PC-3 (cell line): ENCODE data around the gene CACNA1D. TPM values are rescaled to one million over a fixed set of nuclear protein-coding genes. Genes with fewer than 3 reads are reported as not detected.
A peak's percentile ranks its signal among the peaks of the same experiment; 100 is the strongest.

Experiments used
- ATAC-seq: fragments of 200-7000 bp; cut with Tn5 transposase; 2 replicates; pipeline ENCODE4 v1.9.1; 2020; ENCODE audit warnings: mild to moderate bottlenecking, moderate library complexity
- BruUV-seq: library from RNA; stranded (reverse); fragments of 400-500 nt; replicated peaks from 2 replicates; lab custom pipeline; 2021; lab: Mats Ljungman, UMichigan
- CTCF ChIA-PET: fragments of 300-600 bp; sonication (Branson Sonifier 250); formaldehyde crosslinking; loops from one replicate; lab custom pipeline; 2022; ENCODE audit warnings: antibody characterized with exemption; lab: Charles Lee
- POLR2A ChIA-PET: fragments of 300-600 bp; sonication (Branson Sonifier 250); formaldehyde crosslinking; loops from one replicate; lab custom pipeline; 2022; ENCODE audit warnings: antibody characterized with exemption; ENCODE audit not compliant: unreplicated experiment; lab: Charles Lee
- DNase-seq: peaks from one replicate; pipeline ENCODE4 v3.0.0-alpha.2; 2015
- H2AFZ ChIP-seq: fragments of 300-600 bp; sonication (generic); 2 replicates; pipeline ENCODE4 v1.6.0; 2016; ENCODE audit warnings: antibody characterized with exemption, low read length
- H3F3A ChIP-seq: fragments of 300-600 bp; sonication (generic); one replicate; pipeline ENCODE4 v1.6.0; 2017; ENCODE audit warnings: antibody characterized with exemption, low read length, control low read depth, mild to moderate bottlenecking; ENCODE audit not compliant: unreplicated experiment
- H3K27ac ChIP-seq: fragments of 300-600 bp; sonication (generic); 2 replicates; pipeline ENCODE4 v1.5.1; 2016; ENCODE audit warnings: mild to moderate bottlenecking, low read length
- H3K27me3 ChIP-seq: fragments of 300-600 bp; sonication (generic); 2 replicates; pipeline ENCODE4 v1.6.1; 2016; ENCODE audit warnings: low read length, mixed read lengths
- H3K36me3 ChIP-seq: fragments of 300-600 bp; sonication (generic); 2 replicates; pipeline ENCODE4 v1.6.1; 2016; ENCODE audit warnings: low read depth, mixed run types, low read length, mixed read lengths
- H3K4me1 ChIP-seq: fragments of 300-600 bp; sonication (generic); 2 replicates; pipeline ENCODE4 v1.5.1; 2016; ENCODE audit warnings: low read length; ENCODE audit not compliant: insufficient read depth
- H3K4me2 ChIP-seq: fragments of 300-600 bp; sonication (generic); 2 replicates; pipeline ENCODE4 v1.6.0; 2016; ENCODE audit warnings: low read length
- H3K4me3 ChIP-seq: fragments of 300-600 bp; sonication (generic); 2 replicates; pipeline ENCODE4 v1.5.1; 2016; ENCODE audit warnings: mild to moderate bottlenecking, low read length, mixed read lengths
- H3K79me2 ChIP-seq: fragments of 300-600 bp; sonication (generic); 2 replicates; pipeline ENCODE4 v1.6.1; 2017; ENCODE audit warnings: low read length, mixed read lengths
- H3K9ac ChIP-seq: fragments of 300-600 bp; sonication (generic); 2 replicates; pipeline ENCODE4 v1.6.0; 2016; ENCODE audit warnings: mild to moderate bottlenecking, low read length
- H3K9me2 ChIP-seq: fragments of 300-600 bp; sonication (generic); replicated peaks from 2 replicates; pipeline ENCODE4 v1.6.1; 2016; ENCODE audit warnings: mixed run types, low read length, mixed read lengths
- H3K9me3 ChIP-seq: fragments of 300-600 bp; sonication (generic); 2 replicates; pipeline ENCODE4 v1.6.1; 2016; ENCODE audit warnings: low read length, mixed read lengths
- H4K20me1 ChIP-seq: fragments of 300-600 bp; sonication (generic); 2 replicates; pipeline ENCODE4 v1.6.1; 2016; ENCODE audit warnings: low read length, mixed read lengths
- EZH2 ChIP-seq: fragments of 300-600 bp; sonication (generic); IDR thresholded peaks from one replicate; pipeline ENCODE4 v1.6.1; 2017; ENCODE audit warnings: antibody characterized with exemption, mild to moderate bottlenecking, low read length; ENCODE audit not compliant: unreplicated experiment
- EZH2phosphoT487 ChIP-seq: fragments of 300-600 bp; sonication (generic); IDR thresholded peaks from 2 replicates; pipeline ENCODE4 v1.6.1; 2018; ENCODE audit warnings: mild to moderate bottlenecking, antibody characterized with exemption, low read length, borderline replicate concordance
- intact Hi-C: fragments of 100-400 bp; cut with micrococcal nuclease; formaldehyde crosslinking; loops from 2 replicates; pipeline ENCODE4 v1.9.0; 2023
- total RNA-seq: library from RNA; depleted of rRNA; stranded (reverse); fragments of >200 nt; gene quantifications from 2 replicates; pipeline ENCODE4 v1.2.3, GENCODE V29; 2014
- TF ChIP-seq, protein P1 (sequence below): fragments of 300-600 bp; sonication (generic); conservative IDR thresholded peaks from 2 replicates; pipeline ENCODE4 v1.5.1; 2017; ENCODE audit warnings: antibody characterized with exemption, low read depth, mild to moderate bottlenecking, low read length

CACNA1D gene
- total RNA-seq, 1 experiment from 2014 or later: not detected

DNA sequence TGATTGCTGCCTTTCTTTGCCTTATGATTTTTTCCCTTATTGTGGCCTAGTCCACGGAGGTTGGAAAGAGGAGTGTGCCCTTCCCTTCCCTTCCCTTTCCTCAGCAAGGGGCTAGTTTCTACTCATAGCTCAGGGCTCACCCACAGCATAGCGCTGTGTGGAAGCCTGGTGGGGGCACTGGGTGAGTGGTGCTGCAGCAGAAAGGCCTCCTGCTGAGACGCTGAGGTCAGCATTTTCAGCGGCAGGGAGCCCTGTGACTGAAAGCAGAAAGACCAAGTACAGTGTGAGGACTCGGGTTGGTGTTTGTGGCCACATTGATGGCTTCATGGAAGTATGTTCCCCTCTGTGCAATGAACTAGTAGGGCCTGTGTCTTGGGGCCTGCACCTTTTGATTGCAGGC, 21.9 kb downstream of the CACNA1D start:
- ATAC-seq: no peak
- DNase-seq: no peak
- H4K20me1 ChIP-seq: no peaks in the 10 kb centered on the region
- H2AFZ ChIP-seq: no peak overlapping the region
- H3K9me3 ChIP-seq: no peaks in the 10 kb centered on the region
- no peaks in the 10 kb centered on the region for H3K36me3 ChIP-seq
- H3F3A ChIP-seq: no peaks in the 10 kb centered on the region
- no peak overlapping the region for H3K27ac ChIP-seq
- no peak for TF ChIP-seq EZH2phosphoT487
- TF ChIP-seq, protein P1, sequence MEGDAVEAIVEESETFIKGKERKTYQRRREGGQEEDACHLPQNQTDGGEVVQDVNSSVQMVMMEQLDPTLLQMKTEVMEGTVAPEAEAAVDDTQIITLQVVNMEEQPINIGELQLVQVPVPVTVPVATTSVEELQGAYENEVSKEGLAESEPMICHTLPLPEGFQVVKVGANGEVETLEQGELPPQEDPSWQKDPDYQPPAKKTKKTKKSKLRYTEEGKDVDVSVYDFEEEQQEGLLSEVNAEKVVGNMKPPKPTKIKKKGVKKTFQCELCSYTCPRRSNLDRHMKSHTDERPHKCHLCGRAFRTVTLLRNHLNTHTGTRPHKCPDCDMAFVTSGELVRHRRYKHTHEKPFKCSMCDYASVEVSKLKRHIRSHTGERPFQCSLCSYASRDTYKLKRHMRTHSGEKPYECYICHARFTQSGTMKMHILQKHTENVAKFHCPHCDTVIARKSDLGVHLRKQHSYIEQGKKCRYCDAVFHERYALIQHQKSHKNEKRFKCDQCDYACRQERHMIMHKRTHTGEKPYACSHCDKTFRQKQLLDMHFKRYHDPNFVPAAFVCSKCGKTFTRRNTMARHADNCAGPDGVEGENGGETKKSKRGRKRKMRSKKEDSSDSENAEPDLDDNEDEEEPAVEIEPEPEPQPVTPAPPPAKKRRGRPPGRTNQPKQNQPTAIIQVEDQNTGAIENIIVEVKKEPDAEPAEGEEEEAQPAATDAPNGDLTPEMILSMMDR: no peak
- no peak for TF ChIP-seq EZH2
- H3K4me3 ChIP-seq: no peak overlapping the region
- intact Hi-C loops: loop anchor here (10.0 kb wide), 1 partner anchor 222 kb away; no protein-coding TSS in a partner anchor
- H3K4me1 ChIP-seq: peaks cover 11% of the 10 kb centered on the region
- BruUV-seq: no TSS peak
- ChIA-PET POLR2A (no interaction called here), CTCF (no interaction called here)
- H3K27me3 ChIP-seq: peaks cover 21% of the 10 kb centered on the region
- no peaks in the 10 kb centered on the region for H3K79me2 ChIP-seq
- no peak overlapping the region for H3K4me2 ChIP-seq
- no peak overlapping the region for H3K9ac ChIP-seq
- no peaks in the 10 kb centered on the region for H3K9me2 ChIP-seq

- H3K4me1 ChIP-seq: peaks cover 11% of the 10 kb centered on the region
- peak overlapping the region; percentile 16; the same call in 1 of the 2 replicates for H3K4me2 ChIP-seq
- no peaks in the 10 kb centered on the region for H3K36me3 ChIP-seq
- peaks cover 13% of the 10 kb centered on the region; the same call in 1 of the 2 replicates for H3K27me3 ChIP-seq
- H3K79me2 ChIP-seq: no peaks in the 10 kb centered on the region
- no peak overlapping the region for H3K9ac ChIP-seq
- H3K27ac ChIP-seq: no peak overlapping the region
- POLR2A ChIA-PET: interaction anchor here (0.6 kb wide), 2 partner anchors 17 to 25 kb away, joined by 3 to 6 read pairs; no protein-coding TSS in a partner anchor
- H3F3A ChIP-seq: no peaks in the 10 kb centered on the region
- no peak overlapping the region for H2AFZ ChIP-seq
- TF ChIP-seq EZH2phosphoT487 (no peak), EZH2 (no peak)
- TF ChIP-seq, protein P1: no peak
- ATAC-seq: peak; percentile 77
- H3K9me2 ChIP-seq: no peaks in the 10 kb centered on the region
- CTCF ChIA-PET: no interaction called here
- BruUV-seq: no TSS peak
- DNase-seq: peak; percentile 71
- intact Hi-C loops: loop anchor here (10.0 kb wide), 1 partner anchor 224 kb away; no protein-coding TSS in a partner anchor
- no peaks in the 10 kb centered on the region for H3K9me3 ChIP-seq
- no peak overlapping the region for H3K4me3 ChIP-seq
- H4K20me1 ChIP-seq: no peaks in the 10 kb centered on the region
Measured at GRCh38 chr3:53518495-53518981, 24.1 kb downstream of the CACNA1D start.

GRCh38 chr3:53519065-53519709, 24.8 kb downstream of the CACNA1D start:
- Histone ChIP-seq H3K27me3 (peaks cover 20% of the 10 kb centered on the region; the same call in 1 of the 2 replicates), H3K36me3 (no peaks in the 10 kb centered on the region), H3K4me1 (peaks cover 11% of the 10 kb centered on the region), H3F3A (no peaks in the 10 kb centered on the region), H2AFZ (no peak overlapping the region), H3K27ac (no peak overlapping the region), H3K4me2 (peak overlapping the region; percentile 16; the same call in 1 of the 2 replicates), H3K9ac (no peak overlapping the region), H3K9me2 (no peaks in the 10 kb centered on the region), H3K79me2 (no peaks in the 10 kb centered on the region), H3K4me3 (no peak overlapping the region), H4K20me1 (no peaks in the 10 kb centered on the region), H3K9me3 (no peaks in the 10 kb centered on the region)
- POLR2A ChIA-PET: interaction anchor here (0.6 kb wide), 2 partner anchors 16 to 26 kb away, joined by 3 to 6 read pairs; no protein-coding TSS in a partner anchor
- BruUV-seq: no TSS peak
- TF ChIP-seq EZH2phosphoT487: no peak
- no peak for TF ChIP-seq EZH2
- TF ChIP-seq, protein P1: no peak
- ATAC-seq (no peak; the same call in 1 of the 2 replicates), DNase-seq (no peak)
- CTCF ChIA-PET: no interaction called here
- intact Hi-C loops: loop anchor here (10.0 kb wide), 1 partner anchor 224 kb away; no protein-coding TSS in a partner anchor
